NCI-H1930 (cell line): ENCODE measurements around the gene DTX1.
"Not testable (repeated sequence)": the region's sequence is repeated elsewhere in the genome, so short reads cannot be mapped to it uniquely, and the experiment has no call there.

Experiments used
- DNase-seq, 2 experiments: peaks; one replicate each; lab custom pipeline; 2025; lab: John Stamatoyannopoulos, UW

Gene DTX1

GRCh38 chr12:113137861-113138783 lies 81.6 kb downstream of the DTX1 start:
- no peak for DNase-seq

GRCh38 chr12:113138826-113139225 lies 82.3 kb downstream of the DTX1 start:
- no peak for DNase-seq

GRCh38 chr12:113140706-113141105 lies 84.2 kb downstream of the DTX1 start:
- no peak for DNase-seq

GRCh38 chr12:113141716-113142115 lies 85.2 kb downstream of the DTX1 start:
- not testable (repeated sequence) for DNase-seq

GRCh38 chr12:113142173-113142885 lies 85.8 kb downstream of the DTX1 start:
- DNase-seq = no peak

GRCh38 chr12:113142886-113143332 lies 86.4 kb downstream of the DTX1 start:
- no peak for DNase-seq

- DNase-seq = no peak
Observed at GRCh38 chr12:113143959-113144358, 87.4 kb downstream of the DTX1 start.

GRCh38 chr12:113144806-113145205 lies 88.3 kb downstream of the DTX1 start:
- no peak for DNase-seq

GRCh38 chr12:113145720-113146551 lies 89.4 kb downstream of the DTX1 start:
- no peak for DNase-seq

- DNase-seq = no peak
Observed at GRCh38 chr12:113146999-113147398, 90.5 kb downstream of the DTX1 start.
